HCT116 (cell line): ENCODE data around the gene ZNF784. TPM values are rescaled to one million over a fixed set of nuclear protein-coding genes. Genes with fewer than 3 reads are reported as not detected.

ENCODE experiments used
- ATAC-seq: fragments of 200-7000 bp; cut with Tn5 transposase; 2 replicates; pipeline ENCODE4 v1.9.1; 2020; ENCODE audit warnings: mild to moderate bottlenecking, moderate library complexity
- BruUV-seq: library from RNA; stranded (reverse); fragments of 400-500 nt; replicated peaks from 2 replicates; lab custom pipeline; 2021; lab: Mats Ljungman, UMichigan
- CTCF ChIA-PET: fragments of 300-600 bp; sonication (Branson Sonifier 250); formaldehyde crosslinking; loops from one replicate; lab custom pipeline; 2021; ENCODE audit warnings: antibody characterized with exemption; lab: Charles Lee
- POLR2A ChIA-PET: fragments of 300-600, 350-600 bp; sonication (Branson Sonifier 250); formaldehyde crosslinking; loops from one replicate; lab custom pipeline; 2021; ENCODE audit warnings: antibody characterized with exemption; lab: Charles Lee
- RAD21 ChIA-PET, 2 experiments: fragments of 300-600 bp; sonication (Branson Sonifier 250); formaldehyde crosslinking; loops; one replicate each; lab custom pipeline; 2023; ENCODE audit warnings: low total read pairs in 2 of 2; ENCODE audit not compliant: uncharacterized antibody in 2 of 2, unreplicated experiment in 2 of 2, low non-redundant PET in 1 of 2; lab: Charles Lee
- DNase-seq: peaks from one replicate; pipeline ENCODE4 v3.0.0-alpha.2; 2010; ENCODE audit warnings: low read depth, low spot score
- H2AFZ ChIP-seq: fragments of 200-600 bp; shearing (Covaris generic), sonication (generic); 2 replicates; pipeline ENCODE4 v1.6.1; 2017; ENCODE audit warnings: low read depth, mixed run types, mixed read lengths, antibody characterized with exemption, low read length; ENCODE audit not compliant: poor library complexity, severe bottlenecking
- H3K27ac ChIP-seq: 2 replicates; pipeline ENCODE4 v1.5.1; 2012; ENCODE audit warnings: low read depth, low read length
- H3K27me3 ChIP-seq: fragments of 200-600 bp; sonication (generic); 2 replicates; pipeline ENCODE4 v1.6.1; 2016; ENCODE audit warnings: mixed run types, low read length, mixed read lengths; ENCODE audit not compliant: insufficient read depth
- H3K36me3 ChIP-seq, 2 experiments: fragments of 200-500 bp in 1 of 2; fragments of 200-600 bp in 1 of 2; sonication (Bioruptor generic) in 1 of 2; sonication (generic) in 1 of 2; 2 replicates each; pipeline versions ENCODE4 v1.5.1 to v1.6.1; 2014 to 2016; ENCODE audit warnings: low read length in 2 of 2, inconsistent platforms in 1 of 2, mixed read lengths in 1 of 2, mixed run types in 1 of 2; ENCODE audit not compliant: insufficient read depth in 2 of 2, control insufficient read depth in 1 of 2
- H3K4me1 ChIP-seq, 2 experiments: fragments of 200-600 bp in 1 of 2; sonication (generic) in 1 of 2; 2 replicates each; pipeline versions ENCODE4 v1.5.1 to v1.6.1; 2012 to 2017; ENCODE audit warnings: low read length in 2 of 2, inconsistent platforms in 1 of 2, mild to moderate bottlenecking in 1 of 2, mixed read lengths in 1 of 2, mixed run types in 1 of 2, moderate library complexity in 1 of 2; ENCODE audit not compliant: insufficient read depth in 2 of 2, control insufficient read depth in 1 of 2
- H3K4me2 ChIP-seq: fragments of 200-600 bp; sonication (generic); 2 replicates; pipeline ENCODE4 v1.6.1; 2017; ENCODE audit warnings: mixed run types, low read length, mixed read lengths
- H3K4me3 ChIP-seq, 2 experiments: fragments of 200-600 bp in 1 of 2; sonication (generic) in 1 of 2; replicated peaks in 1 of 2; 2 replicates each; pipeline ENCODE4 v1.5.1; 2011 to 2016; ENCODE audit warnings: low read length in 2 of 2, control low read depth in 1 of 2, low read depth in 1 of 2, mild to moderate bottlenecking in 1 of 2, mixed read lengths in 1 of 2, mixed run types in 1 of 2
- H3K79me2 ChIP-seq: fragments of 200-600 bp; sonication (generic); 2 replicates; pipeline ENCODE4 v1.6.1; 2017; ENCODE audit warnings: mild to moderate bottlenecking, mixed run types, low read length, moderate library complexity, mixed read lengths; ENCODE audit not compliant: insufficient read depth
- H3K9ac ChIP-seq: fragments of 200-600 bp; sonication (generic); 2 replicates; pipeline ENCODE4 v1.6.1; 2016; ENCODE audit warnings: low read length, mixed read lengths
- H3K9me2 ChIP-seq: fragments of 200-600 bp; sonication (generic), shearing (Covaris generic); 2 replicates; pipeline ENCODE4 v1.6.1; 2017; ENCODE audit warnings: mixed run types, mild to moderate bottlenecking, moderate library complexity; ENCODE audit not compliant: insufficient read depth
- H3K9me3 ChIP-seq, 2 experiments: fragments of 200-500 bp in 1 of 2; fragments of 200-600 bp in 1 of 2; sonication (Bioruptor generic) in 1 of 2; sonication (generic) in 1 of 2; 2 replicates each; pipeline ENCODE4 v1.6.1; 2014 to 2017; ENCODE audit warnings: low read length in 2 of 2, mixed read lengths in 2 of 2, inconsistent platforms in 1 of 2, low read depth in 1 of 2, mild to moderate bottlenecking in 1 of 2, mixed run types in 1 of 2, moderate library complexity in 1 of 2; ENCODE audit not compliant: control insufficient read depth in 1 of 2, insufficient read depth in 1 of 2
- H4K20me1 ChIP-seq: fragments of 200-600 bp; sonication (generic), shearing (Covaris generic); 2 replicates; pipeline ENCODE4 v1.6.1; 2017; ENCODE audit warnings: mixed run types, mild to moderate bottlenecking, moderate library complexity; ENCODE audit not compliant: insufficient read depth
- CEBPB ChIP-seq: IDR thresholded peaks from 2 replicates; pipeline ENCODE4 v1.6.1; 2012; ENCODE audit warnings: low read depth
- EGR1 ChIP-seq: IDR thresholded peaks from 2 replicates; pipeline ENCODE4 v1.6.1; 2012; ENCODE audit warnings: low read depth
- intact Hi-C: fragments of 100-400 bp; cut with micrococcal nuclease; formaldehyde crosslinking; loops from 2 replicates; pipeline ENCODE4 v1.10.0; 2022
- total RNA-seq: library from RNA; stranded (reverse); gene quantifications from one replicate; pipeline ENCODE4 v1.2.1, GENCODE V29; 2021; ENCODE audit not compliant: unreplicated experiment
- TF ChIP-seq, protein P1 (sequence below): IDR thresholded peaks from 2 replicates; pipeline ENCODE4 v1.6.1; 2012; ENCODE audit warnings: low read depth

ZNF784 gene
- total RNA-seq, 1 experiment from 2014 or later = 5.3 TPM

GRCh38 chr19:55653651-55654322, 29.4 kb upstream of the ZNF784 start (continued):
- no peak for TF ChIP-seq EGR1

GRCh38 chr19:55652311-55653128, 28.2 kb upstream of the ZNF784 start:
- intact Hi-C loops = loop anchor here (1.0 kb wide), 1 partner anchor 20 kb away; no protein-coding TSS in a partner anchor
- Histone ChIP-seq H3K27me3 (no peaks in the 10 kb centered on the region), H3K9ac (peak overlapping the region; percentile 99), H3K9me3 (no peaks in the 10 kb centered on the region), H3K9me2 (no peaks in the 10 kb centered on the region), H4K20me1 (no peaks in the 10 kb centered on the region; the same call in 1 of the 2 replicates), H3K27ac (no peak overlapping the region), H3K4me3 (peak overlapping the region; percentile 67 to 87), H3K36me3 (peaks cover 0 to 3% of the 10 kb centered on the region in 2 experiments; a peak in 1 of 4 replicates), H3K79me2 (peaks cover 23% of the 10 kb centered on the region), H2AFZ (no peak overlapping the region), H3K4me2 (peak overlapping the region; percentile 79), H3K4me1 (peaks cover 16 to 24% of the 10 kb centered on the region in 2 experiments; a peak in 3 of 4 replicates)
- DNase-seq (no peak), ATAC-seq (no peak)
- POLR2A ChIA-PET = interaction anchor here (0.7 to 2.4 kb wide), 3 partner anchors 10 to 103 kb away, joined by 3 to 9 read pairs (median 5); partner anchors contain the start of gene ZNF581
- BruUV-seq = no TSS peak
- CTCF ChIA-PET = interaction anchor here (0.6 to 1.0 kb wide), 8 partner anchors 7 to 410 kb away, joined by 3 to 5 read pairs (median 4); partner anchors contain the start of genes FIZ1, ZNF581 and ZNF784
- TF ChIP-seq CEBPB = no peak
- no peak for TF ChIP-seq EGR1
- TF ChIP-seq, protein P1, sequence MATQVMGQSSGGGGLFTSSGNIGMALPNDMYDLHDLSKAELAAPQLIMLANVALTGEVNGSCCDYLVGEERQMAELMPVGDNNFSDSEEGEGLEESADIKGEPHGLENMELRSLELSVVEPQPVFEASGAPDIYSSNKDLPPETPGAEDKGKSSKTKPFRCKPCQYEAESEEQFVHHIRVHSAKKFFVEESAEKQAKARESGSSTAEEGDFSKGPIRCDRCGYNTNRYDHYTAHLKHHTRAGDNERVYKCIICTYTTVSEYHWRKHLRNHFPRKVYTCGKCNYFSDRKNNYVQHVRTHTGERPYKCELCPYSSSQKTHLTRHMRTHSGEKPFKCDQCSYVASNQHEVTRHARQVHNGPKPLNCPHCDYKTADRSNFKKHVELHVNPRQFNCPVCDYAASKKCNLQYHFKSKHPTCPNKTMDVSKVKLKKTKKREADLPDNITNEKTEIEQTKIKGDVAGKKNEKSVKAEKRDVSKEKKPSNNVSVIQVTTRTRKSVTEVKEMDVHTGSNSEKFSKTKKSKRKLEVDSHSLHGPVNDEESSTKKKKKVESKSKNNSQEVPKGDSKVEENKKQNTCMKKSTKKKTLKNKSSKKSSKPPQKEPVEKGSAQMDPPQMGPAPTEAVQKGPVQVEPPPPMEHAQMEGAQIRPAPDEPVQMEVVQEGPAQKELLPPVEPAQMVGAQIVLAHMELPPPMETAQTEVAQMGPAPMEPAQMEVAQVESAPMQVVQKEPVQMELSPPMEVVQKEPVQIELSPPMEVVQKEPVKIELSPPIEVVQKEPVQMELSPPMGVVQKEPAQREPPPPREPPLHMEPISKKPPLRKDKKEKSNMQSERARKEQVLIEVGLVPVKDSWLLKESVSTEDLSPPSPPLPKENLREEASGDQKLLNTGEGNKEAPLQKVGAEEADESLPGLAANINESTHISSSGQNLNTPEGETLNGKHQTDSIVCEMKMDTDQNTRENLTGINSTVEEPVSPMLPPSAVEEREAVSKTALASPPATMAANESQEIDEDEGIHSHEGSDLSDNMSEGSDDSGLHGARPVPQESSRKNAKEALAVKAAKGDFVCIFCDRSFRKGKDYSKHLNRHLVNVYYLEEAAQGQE = no peak
- RAD21 ChIA-PET = interaction anchor here in 1 of 2 experiments (0.6 to 0.7 kb wide), 2 partner anchors 168 to 187 kb away, joined by 3 to 4 read pairs; no protein-coding TSS in a partner anchor
